ENCODE results near the gene FBLN2.

Gene FBLN2

DNA sequence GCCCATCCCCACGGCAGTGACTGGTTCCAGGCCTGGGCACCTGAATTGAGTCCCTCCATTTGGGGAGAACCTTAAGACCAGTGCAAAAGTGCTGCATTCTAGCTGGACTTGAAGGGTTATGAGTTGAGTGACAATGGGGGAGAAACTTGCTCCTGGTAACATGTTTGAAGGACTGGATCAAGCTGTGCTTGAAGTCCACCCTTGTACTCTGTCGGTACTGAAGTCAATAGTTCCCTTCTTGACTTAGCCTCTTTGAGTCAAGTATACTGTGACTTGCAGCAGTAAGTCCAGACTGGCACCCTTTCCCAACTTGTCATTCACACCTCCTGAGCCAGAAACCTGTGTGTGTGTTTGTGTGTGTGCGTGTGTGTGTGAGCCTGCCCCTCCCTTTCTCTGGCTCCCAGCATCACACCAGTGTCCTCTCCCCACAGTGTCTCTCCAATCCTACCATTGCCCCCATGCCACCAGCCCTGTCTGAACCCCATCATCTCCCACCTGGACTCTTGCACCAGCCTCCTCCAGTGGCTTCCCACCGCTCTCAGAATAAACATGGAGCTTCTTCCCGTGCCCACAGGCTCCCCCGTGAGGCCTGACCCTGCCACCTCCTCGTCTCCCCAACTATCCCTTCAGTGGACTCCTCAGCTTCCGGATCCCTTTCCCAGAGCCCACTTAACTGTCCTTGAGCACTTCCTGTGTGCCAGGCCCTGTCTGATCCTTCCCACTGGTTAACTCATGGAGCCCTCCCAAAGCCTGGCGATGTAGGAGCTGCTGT, 10.2 kb upstream of the FBLN2 start:
- no peak for TF ChIP-seq CTCF (IDR thresholded peaks at IDR 0.05; ENCODE audit: insufficient read depth, low read depth, low read length, missing control alignments)
- DNase-seq (ENCODE audit: low read depth), result no peak
- no peak overlapping the region for H3K4me3 ChIP-seq (ENCODE audit: low read depth, low read length)

- TF ChIP-seq CTCF (IDR thresholded peaks at IDR 0.05; ENCODE audit: insufficient read depth, low read depth, low read length, missing control alignments), result no peak
- H3K4me3 ChIP-seq (ENCODE audit: low read depth, low read length), result no peak overlapping the region
- DNase-seq (ENCODE audit: low read depth), result no peak
These were observed 9.7 kb upstream of the FBLN2 start for GRCh38 chr3:13539292-13539638.

GRCh38 chr3:13539671-13540070, 9.3 kb upstream of the FBLN2 start:
- DNase-seq (ENCODE audit: low read depth), result no peak
- H3K4me3 ChIP-seq (ENCODE audit: low read depth, low read length), result no peak overlapping the region
- TF ChIP-seq CTCF (IDR thresholded peaks at IDR 0.05; ENCODE audit: insufficient read depth, low read depth, low read length, missing control alignments), result no peak

DNA sequence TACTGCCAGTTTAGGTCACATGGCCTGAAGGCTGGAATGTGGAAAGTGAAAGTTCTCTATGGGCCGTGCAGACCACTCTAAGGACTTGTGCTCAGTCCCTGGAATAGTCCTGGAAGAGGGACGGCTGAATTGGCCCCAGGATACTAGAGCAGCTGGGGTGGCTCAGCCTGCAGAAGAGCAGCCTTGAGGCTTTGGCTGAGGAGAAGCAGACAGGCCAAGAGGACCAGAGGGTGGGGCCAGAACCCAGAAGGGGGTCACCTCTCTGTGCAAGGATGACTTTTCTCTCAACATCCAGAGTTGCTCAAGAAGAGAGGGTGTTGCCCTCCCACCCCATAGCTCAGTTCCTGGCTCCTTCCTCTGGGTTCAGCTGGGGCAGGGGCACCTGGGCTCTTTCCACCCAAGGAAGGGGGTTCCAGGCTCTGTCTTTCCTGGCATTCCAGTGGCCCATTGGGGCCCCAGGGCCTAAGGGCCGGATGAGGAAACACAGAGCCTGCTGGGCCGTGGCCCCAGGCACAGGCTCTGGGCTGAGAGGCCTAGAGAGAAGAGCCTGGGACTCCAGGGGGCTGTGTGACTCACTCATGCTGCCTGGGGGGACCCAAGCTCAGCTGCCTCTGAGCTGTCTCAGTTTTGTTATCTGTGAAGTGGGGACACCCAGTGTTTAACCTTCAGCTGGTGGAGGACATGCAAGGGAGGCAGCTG, 8.5 kb upstream of the FBLN2 start:
- H3K4me3 ChIP-seq (ENCODE audit: low read depth, low read length), result no peak overlapping the region
- no peak for DNase-seq (ENCODE audit: low read depth)
- no peak for TF ChIP-seq CTCF (IDR thresholded peaks at IDR 0.05; ENCODE audit: insufficient read depth, low read depth, low read length, missing control alignments)

- no peak overlapping the region for H3K4me3 ChIP-seq (ENCODE audit: low read depth, low read length)
- no peak for TF ChIP-seq CTCF (IDR thresholded peaks at IDR 0.05; ENCODE audit: insufficient read depth, low read depth, low read length, missing control alignments)
- no peak for DNase-seq (ENCODE audit: low read depth)
These were observed 7.2 kb upstream of the FBLN2 start for GRCh38 chr3:13541691-13542090.

GRCh38 chr3:13542142-13542541, 6.8 kb upstream of the FBLN2 start:
- no peak for DNase-seq (ENCODE audit: low read depth)
- no peak overlapping the region for H3K4me3 ChIP-seq (ENCODE audit: low read depth, low read length)
- TF ChIP-seq CTCF (IDR thresholded peaks at IDR 0.05; ENCODE audit: insufficient read depth, low read depth, low read length, missing control alignments), result no peak
